Transverse colon (tissue), 3 donors: ENCODE measurements around the gene ACSL1.

Source experiments
- CTCF ChIP-seq, 5 experiments: fragments of 200-600 bp in 3 of 5; fragments of 450-650 bp in 2 of 5; sonication (generic) in 3 of 5; IDR thresholded peaks; 1 replicate in 2 of 5; 2 replicates in 3 of 5; pipeline ENCODE4 v1.5.1; 2016 to 2017; ENCODE audit warnings: antibody characterized with exemption in 5 of 5, inconsistent platforms in 3 of 5, mild to moderate bottlenecking in 2 of 5, moderate library complexity in 1 of 5
- POLR2A ChIP-seq: fragments of 450-650 bp; IDR thresholded peaks from one replicate; pipeline ENCODE4 v1.6.1; 2016; ENCODE audit warnings: antibody characterized with exemption, mild to moderate bottlenecking, moderate library complexity

GRCh38 chr4:184785813-184786212 is 40.0 kb downstream of the ACSL1 start:
- TF ChIP-seq CTCF (IDR thresholded peaks at IDR 0.05) (no peak), POLR2A (no peak)
